Lower leg skin (tissue), 3 donors: ENCODE results near the gene EYA3.

Source experiments
- POLR2A ChIP-seq, 2 donors: fragments of 450-650 bp; IDR thresholded peaks; one replicate each; pipeline ENCODE4 v1.6.1; 2016 to 2017; ENCODE audit warnings: antibody characterized with exemption in 2 of 2, mild to moderate bottlenecking in 1 of 2, moderate library complexity in 1 of 2
- TF ChIP-seq, protein P1 (sequence below), 3 donors: fragments of 450-650 bp; IDR thresholded peaks; one replicate each; pipeline ENCODE4 v1.5.1; 2016; ENCODE audit warnings: antibody characterized with exemption in 3 of 3, mild to moderate bottlenecking in 3 of 3, moderate library complexity in 2 of 3

GRCh38 chr1:28037946-28038345 lies 50.5 kb downstream of the EYA3 start:
- TF ChIP-seq, protein P1, sequence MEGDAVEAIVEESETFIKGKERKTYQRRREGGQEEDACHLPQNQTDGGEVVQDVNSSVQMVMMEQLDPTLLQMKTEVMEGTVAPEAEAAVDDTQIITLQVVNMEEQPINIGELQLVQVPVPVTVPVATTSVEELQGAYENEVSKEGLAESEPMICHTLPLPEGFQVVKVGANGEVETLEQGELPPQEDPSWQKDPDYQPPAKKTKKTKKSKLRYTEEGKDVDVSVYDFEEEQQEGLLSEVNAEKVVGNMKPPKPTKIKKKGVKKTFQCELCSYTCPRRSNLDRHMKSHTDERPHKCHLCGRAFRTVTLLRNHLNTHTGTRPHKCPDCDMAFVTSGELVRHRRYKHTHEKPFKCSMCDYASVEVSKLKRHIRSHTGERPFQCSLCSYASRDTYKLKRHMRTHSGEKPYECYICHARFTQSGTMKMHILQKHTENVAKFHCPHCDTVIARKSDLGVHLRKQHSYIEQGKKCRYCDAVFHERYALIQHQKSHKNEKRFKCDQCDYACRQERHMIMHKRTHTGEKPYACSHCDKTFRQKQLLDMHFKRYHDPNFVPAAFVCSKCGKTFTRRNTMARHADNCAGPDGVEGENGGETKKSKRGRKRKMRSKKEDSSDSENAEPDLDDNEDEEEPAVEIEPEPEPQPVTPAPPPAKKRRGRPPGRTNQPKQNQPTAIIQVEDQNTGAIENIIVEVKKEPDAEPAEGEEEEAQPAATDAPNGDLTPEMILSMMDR (IDR thresholded peaks at IDR 0.05), result no peak
- TF ChIP-seq POLR2A (IDR thresholded peaks at IDR 0.05), result no peak
